ENCODE measurements around the gene TSHZ2.
"Not testable (repeated sequence)": the region's sequence is repeated elsewhere in the genome, so short reads cannot be mapped to it uniquely, and the experiment has no call there.

The TSHZ2 gene

GRCh38 chr20:53364646-53365045 is 392.5 kb downstream of the TSHZ2 start:
- DNase-seq: no peak

GRCh38 chr20:53365076-53365475 is 392.9 kb downstream of the TSHZ2 start:
- no peak for DNase-seq

GRCh38 chr20:53365539-53366075 is 393.4 kb downstream of the TSHZ2 start:
- DNase-seq: no peak

- not testable (repeated sequence) for DNase-seq
Measured at GRCh38 chr20:53366928-53367327, 394.8 kb downstream of the TSHZ2 start.

GRCh38 chr20:53369871-53370270 is 397.7 kb downstream of the TSHZ2 start:
- no peak for DNase-seq

GRCh38 chr20:53370345-53370961 is 398.3 kb downstream of the TSHZ2 start:
- DNase-seq: peak; percentile 4

GRCh38 chr20:53371216-53371615 is 399.1 kb downstream of the TSHZ2 start:
- no peak for DNase-seq

GRCh38 chr20:53376021-53376420 is 403.9 kb downstream of the TSHZ2 start:
- no peak for DNase-seq

GRCh38 chr20:53379014-53379832 is 407.1 kb downstream of the TSHZ2 start:
- DNase-seq: no peak

GRCh38 chr20:53379833-53380120 is 407.6 kb downstream of the TSHZ2 start:
- no peak for DNase-seq

- DNase-seq: no peak
Measured at GRCh38 chr20:53381568-53382262, 409.6 kb downstream of the TSHZ2 start.

GRCh38 chr20:53382263-53382844 is 410.2 kb downstream of the TSHZ2 start:
- DNase-seq: no peak

- DNase-seq: no peak
Measured at GRCh38 chr20:53383916-53384315, 411.8 kb downstream of the TSHZ2 start.

GRCh38 chr20:53384392-53384791 is 412.2 kb downstream of the TSHZ2 start:
- no peak for DNase-seq

- no peak for DNase-seq
Measured at GRCh38 chr20:53385941-53386767, 414.0 kb downstream of the TSHZ2 start.

GRCh38 chr20:53387983-53388675 is 416.0 kb downstream of the TSHZ2 start:
- DNase-seq: no peak

- no peak for DNase-seq
Measured at GRCh38 chr20:53389516-53390300, 417.6 kb downstream of the TSHZ2 start.

- DNase-seq: no peak
Measured at GRCh38 chr20:53390770-53391169, 418.6 kb downstream of the TSHZ2 start.

- no peak for DNase-seq
Measured at GRCh38 chr20:53394433-53394832, 422.3 kb downstream of the TSHZ2 start.

GRCh38 chr20:53395188-53395923 is 423.2 kb downstream of the TSHZ2 start:
- no peak for DNase-seq

Measured in hematopoietic multipotent progenitor cell treated with erythropoietin and hydrocortisone succinate and interleukin-3 and kit ligand, for 8 days (in vitro differentiated cells).